Measurements from ENCODE around the gene GAREM2. TPM values are rescaled to one million over a fixed set of nuclear protein-coding genes. Genes with fewer than 3 reads are reported as not detected.

The GAREM2 gene
- total RNA-seq, 2 experiments from 2014 or later, result not detected

- POLR2A ChIA-PET, result no interaction called here
- H3K27ac ChIP-seq (ENCODE audit: low read depth, low read length, poor library complexity, severe bottlenecking), result no peak overlapping the region
Observed at GRCh38 chr2:26126074-26126473, 46.8 kb upstream of the GAREM2 start.

GRCh38 chr2:26128176-26128575 lies 44.7 kb upstream of the GAREM2 start:
- intact Hi-C loops (cut with micrococcal nuclease; ENCODE audit: unreplicated experiment), result no loop called here
- BruUV-seq (replicated peaks), result no TSS peak
- peaks cover 9% of the 10 kb centered on the region; the same call in 1 of the 2 replicates for H3K79me2 ChIP-seq (ENCODE audit: insufficient read depth, low read depth, low read length)
- H2AFZ ChIP-seq (ENCODE audit: low read length), result no peak overlapping the region
- no peaks in the 10 kb centered on the region for H3K9me3 ChIP-seq (ENCODE audit: low read length)
- no peaks in the 10 kb centered on the region for H3K4me1 ChIP-seq (ENCODE audit: insufficient read depth, low read length, poor library complexity, severe bottlenecking)
- POLR2A ChIA-PET, result no interaction called here
- H3K4me3 ChIP-seq (ENCODE audit: low read depth, low read length, poor library complexity, severe bottlenecking), result no peak overlapping the region
- DNase-seq (ENCODE audit: low spot score), result no peak
- no peak overlapping the region for H3K4me2 ChIP-seq (ENCODE audit: low read length)
- CTCF ChIA-PET (ENCODE audit: unreplicated experiment), result no interaction called here
- H3K9me2 ChIP-seq (ENCODE audit: insufficient read depth, low read length), result no peaks in the 10 kb centered on the region
- H4K20me1 ChIP-seq (ENCODE audit: insufficient read depth, low read length), result peaks cover 9% of the 10 kb centered on the region; the same call in 1 of the 2 replicates
- H3K36me3 ChIP-seq (ENCODE audit: insufficient read depth, low read length), result peaks cover 69% of the 10 kb centered on the region; the same call in 1 of the 2 replicates
- no peak for TF ChIP-seq CTCF (conservative IDR thresholded peaks at IDR 0.05; ENCODE audit: low read length)
- H3K27ac ChIP-seq (ENCODE audit: low read depth, low read length, poor library complexity, severe bottlenecking), result no peak overlapping the region

More at GRCh38 chr2:26126074-26126473, 46.8 kb upstream of the GAREM2 start:
- Histone ChIP-seq H3K4me1 (ENCODE audit: insufficient read depth, low read length, poor library complexity, severe bottlenecking) (no peaks in the 10 kb centered on the region), H3K36me3 (ENCODE audit: insufficient read depth, low read length) (peaks cover 55% of the 10 kb centered on the region; the same call in 1 of the 2 replicates), H3K9me3 (ENCODE audit: low read length) (no peaks in the 10 kb centered on the region), H3K79me2 (ENCODE audit: insufficient read depth, low read depth, low read length) (peaks cover 11% of the 10 kb centered on the region; the same call in 1 of the 2 replicates), H3K4me2 (ENCODE audit: low read length) (no peak overlapping the region), H3K4me3 (ENCODE audit: low read depth, low read length, poor library complexity, severe bottlenecking) (no peak overlapping the region), H3K9me2 (ENCODE audit: insufficient read depth, low read length) (no peaks in the 10 kb centered on the region), H4K20me1 (ENCODE audit: insufficient read depth, low read length) (0 out of 2 replicates have a peak, but pooled peaks cover 5% of the 10 kb centered on the region), H2AFZ (ENCODE audit: low read length) (no peak overlapping the region)
- no peak for TF ChIP-seq CTCF (conservative IDR thresholded peaks at IDR 0.05; ENCODE audit: low read length)
- TF ChIP-seq EZH2phosphoT487 (IDR thresholded peaks at IDR 0.05; ENCODE audit: borderline replicate concordance, low read depth, low read length), result no peak
- no TSS peak for BruUV-seq (replicated peaks)
- intact Hi-C loops (cut with micrococcal nuclease; ENCODE audit: unreplicated experiment), result no loop called here
- CTCF ChIA-PET (ENCODE audit: unreplicated experiment), result no interaction called here
- no peak for DNase-seq (ENCODE audit: low spot score)

- Histone ChIP-seq H3K9me3 (ENCODE audit: low read length) (no peaks in the 10 kb centered on the region), H3K4me3 (ENCODE audit: low read depth, low read length, poor library complexity, severe bottlenecking) (no peak overlapping the region), H3K27ac (ENCODE audit: low read depth, low read length, poor library complexity, severe bottlenecking) (no peak overlapping the region), H4K20me1 (ENCODE audit: insufficient read depth, low read length) (peaks cover 4% of the 10 kb centered on the region; the same call in 1 of the 2 replicates), H3K4me1 (ENCODE audit: insufficient read depth, low read length, poor library complexity, severe bottlenecking) (no peaks in the 10 kb centered on the region), H3K4me2 (ENCODE audit: low read length) (no peak overlapping the region), H2AFZ (ENCODE audit: low read length) (no peak overlapping the region), H3K79me2 (ENCODE audit: insufficient read depth, low read depth, low read length) (no peaks in the 10 kb centered on the region; the same call in 1 of the 2 replicates), H3K9me2 (ENCODE audit: insufficient read depth, low read length) (no peaks in the 10 kb centered on the region), H3K36me3 (ENCODE audit: insufficient read depth, low read length) (peaks cover 73% of the 10 kb centered on the region; the same call in 1 of the 2 replicates)
- no TSS peak for BruUV-seq (replicated peaks)
- ChIA-PET CTCF (ENCODE audit: unreplicated experiment) (no interaction called here), POLR2A (no interaction called here)
- TF ChIP-seq CTCF (conservative IDR thresholded peaks at IDR 0.05; ENCODE audit: low read length), result no peak
- TF ChIP-seq EZH2phosphoT487 (IDR thresholded peaks at IDR 0.05; ENCODE audit: borderline replicate concordance, low read depth, low read length), result no peak
- intact Hi-C loops (cut with micrococcal nuclease; ENCODE audit: unreplicated experiment), result no loop called here
- DNase-seq (ENCODE audit: low spot score), result no peak
Observed at GRCh38 chr2:26130763-26131162, 42.1 kb upstream of the GAREM2 start.
